ENCODE results near the gene KIF3C. TPM values are rescaled to one million over a fixed set of nuclear protein-coding genes. Genes with fewer than 3 reads are reported as not detected.

KIF3C gene
- total and polyA plus RNA-seq, 10 of the 15 experiments (the other 5 are each of a cell fraction or from before 2014, with no cell fraction given): 0.10 to 0.63 (median 0.46) TPM

DNA sequence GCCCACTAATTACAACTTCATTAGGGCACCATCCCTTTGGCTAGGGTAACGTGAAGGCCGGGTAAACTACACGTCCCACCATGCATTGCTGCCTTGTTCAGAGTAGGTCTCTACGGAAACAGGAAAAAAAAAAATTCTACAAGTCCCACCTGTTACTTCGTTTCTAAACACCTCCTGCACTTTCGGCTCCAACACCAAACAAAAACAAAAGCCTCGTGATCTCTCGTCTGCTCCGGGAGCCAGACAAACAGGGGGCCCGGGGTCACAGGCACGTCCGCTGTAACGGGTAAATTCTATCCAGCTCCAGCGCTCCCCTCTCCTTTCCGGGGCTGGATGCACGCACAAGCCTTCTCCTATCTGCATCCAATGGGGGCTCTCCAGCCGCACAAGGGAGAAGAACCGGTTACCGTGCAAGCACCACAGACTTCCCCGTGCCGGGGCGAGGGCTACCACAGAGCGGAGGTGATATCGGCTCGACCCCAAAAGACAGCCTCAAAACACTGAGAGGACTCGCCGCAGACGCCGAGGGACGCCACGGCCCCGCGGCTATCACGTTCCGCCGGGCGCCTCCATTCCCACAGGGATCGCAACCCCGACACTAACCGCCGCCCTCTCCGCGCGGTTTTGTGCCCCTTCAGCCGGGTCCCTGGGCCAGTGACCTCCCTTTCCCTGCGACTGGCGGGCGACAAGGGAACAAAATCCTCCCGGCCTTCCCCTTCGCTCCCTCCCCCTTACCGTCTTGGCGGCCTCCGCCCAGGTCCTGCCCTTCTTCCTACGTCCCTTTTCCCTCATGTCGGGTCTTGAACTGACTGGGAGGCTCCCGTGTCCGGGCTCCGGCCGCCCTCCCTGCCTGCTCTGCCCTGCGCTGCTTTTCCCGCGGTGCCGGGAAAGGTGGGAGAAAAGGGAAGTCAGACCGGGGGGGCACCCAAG is 104.6 kb downstream of the KIF3C start (continued):
- TF ChIP-seq YBX1 (IDR thresholded peaks at IDR 0.05) (no peak), POLR2AphosphoS5 (IDR thresholded peaks at IDR 0.05; ENCODE audit: low read length) (peak; percentile 47; the same call in 1 of the 2 replicates), STAT3 (IDR thresholded peaks at IDR 0.05; ENCODE audit: low read depth, low read length) (no peak), USF1 (IDR thresholded peaks at IDR 0.05; ENCODE audit: borderline replicate concordance, extremely low read length, insufficient read depth, low read depth, low read length) (no peak), FOXM1 (IDR thresholded peaks at IDR 0.05; ENCODE audit: low read depth, low read length) (no peak), ZBTB40 (IDR thresholded peaks at IDR 0.05; ENCODE audit: borderline replicate concordance) (peak; percentile 16; the same call in 1 of the 2 replicates), MAX (IDR thresholded peaks at IDR 0.05; ENCODE audit: low read depth, low read length) (no peak), CBFB (IDR thresholded peaks at IDR 0.05; ENCODE audit: low read depth) (no peak; the same call in 1 of the 2 replicates), CHD1 (IDR thresholded peaks at IDR 0.05; ENCODE audit: low read depth, low read length) (peak; percentile 66; the same call in 1 of the 2 replicates), RAD21 (IDR thresholded peaks at IDR 0.05; ENCODE audit: insufficient read depth, low read depth, low read length) (no peak), SMARCA5 (IDR thresholded peaks at IDR 0.05) (no peak), RCOR1 (conservative IDR thresholded peaks at IDR 0.05; ENCODE audit: low read depth, low read length) (no peak), TCF12 (IDR thresholded peaks at IDR 0.05; ENCODE audit: low read depth, low read length) (0 out of 2 replicates have a peak, but pooled peaks have one; percentile 17), PAX8 (IDR thresholded peaks at IDR 0.05) (no peak), ZNF622 (IDR thresholded peaks at IDR 0.05) (no peak), E2F4 (IDR thresholded peaks at IDR 0.05; ENCODE audit: low read depth, low read length) (no peak), JUND (IDR thresholded peaks at IDR 0.05; ENCODE audit: low read depth, low read length) (no peak), TARDBP (IDR thresholded peaks at IDR 0.05; ENCODE audit: borderline replicate concordance) (0 out of 2 replicates have a peak, but pooled peaks have one; percentile 9), PML (IDR thresholded peaks at IDR 0.05; ENCODE audit: low read length) (peak; percentile 61; the same call in 1 of the 2 replicates), IKZF2 (IDR thresholded peaks at IDR 0.05) (peak; percentile 33 to 54; a peak in 2 of 4 replicates), HCFC1 (IDR thresholded peaks at IDR 0.05; ENCODE audit: low read length) (peak; percentile 87), MTA2 (IDR thresholded peaks at IDR 0.05; ENCODE audit: low read depth) (no peak; the same call in 1 of the 2 replicates), POU2F2 (IDR thresholded peaks at IDR 0.05; ENCODE audit: borderline replicate concordance, low read depth, low read length) (0 out of 3 replicates have a peak, but pooled peaks have one; percentile 47)
- TF ChIP-seq, protein P1, sequence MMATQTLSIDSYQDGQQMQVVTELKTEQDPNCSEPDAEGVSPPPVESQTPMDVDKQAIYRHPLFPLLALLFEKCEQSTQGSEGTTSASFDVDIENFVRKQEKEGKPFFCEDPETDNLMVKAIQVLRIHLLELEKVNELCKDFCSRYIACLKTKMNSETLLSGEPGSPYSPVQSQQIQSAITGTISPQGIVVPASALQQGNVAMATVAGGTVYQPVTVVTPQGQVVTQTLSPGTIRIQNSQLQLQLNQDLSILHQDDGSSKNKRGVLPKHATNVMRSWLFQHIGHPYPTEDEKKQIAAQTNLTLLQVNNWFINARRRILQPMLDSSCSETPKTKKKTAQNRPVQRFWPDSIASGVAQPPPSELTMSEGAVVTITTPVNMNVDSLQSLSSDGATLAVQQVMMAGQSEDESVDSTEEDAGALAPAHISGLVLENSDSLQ (IDR thresholded peaks at IDR 0.05): no peak

Data from GM12878 (cell line).